ENCODE measurements around the gene ADGRB2. TPM values are rescaled to one million over a fixed set of nuclear protein-coding genes. Genes with fewer than 3 reads are reported as not detected.

Gene ADGRB2
- total RNA-seq, 1 experiment from 2014 or later = 3.4 TPM

DNA sequence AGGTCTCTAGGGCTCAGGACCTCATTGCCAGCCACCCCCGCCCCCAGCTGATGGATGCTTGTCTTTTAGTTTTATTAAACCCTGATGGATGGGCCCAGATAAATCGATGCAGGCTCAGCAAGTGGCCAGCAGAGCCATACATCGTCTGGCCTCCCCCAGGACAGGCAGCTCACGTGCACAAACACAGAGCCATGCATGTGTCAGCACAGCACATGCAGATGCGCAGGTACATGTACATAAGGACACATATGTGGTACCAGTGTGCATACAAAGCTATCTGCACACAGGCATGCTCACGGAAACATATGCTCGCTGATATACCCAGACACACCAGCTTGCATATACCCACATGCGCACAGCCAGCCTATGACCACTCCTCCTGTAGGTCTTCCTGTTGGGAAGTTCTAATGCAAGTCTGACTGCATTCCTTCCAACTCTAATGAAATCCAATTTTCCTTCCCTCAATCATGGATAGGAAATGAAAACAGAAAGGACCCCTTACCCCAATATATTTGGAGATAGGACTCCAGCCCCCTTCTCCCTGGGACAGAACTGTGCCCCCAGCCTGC is 61.2 kb downstream of the ADGRB2 start:
- DNase-seq (ENCODE audit: low read depth) = no peak

DNA sequence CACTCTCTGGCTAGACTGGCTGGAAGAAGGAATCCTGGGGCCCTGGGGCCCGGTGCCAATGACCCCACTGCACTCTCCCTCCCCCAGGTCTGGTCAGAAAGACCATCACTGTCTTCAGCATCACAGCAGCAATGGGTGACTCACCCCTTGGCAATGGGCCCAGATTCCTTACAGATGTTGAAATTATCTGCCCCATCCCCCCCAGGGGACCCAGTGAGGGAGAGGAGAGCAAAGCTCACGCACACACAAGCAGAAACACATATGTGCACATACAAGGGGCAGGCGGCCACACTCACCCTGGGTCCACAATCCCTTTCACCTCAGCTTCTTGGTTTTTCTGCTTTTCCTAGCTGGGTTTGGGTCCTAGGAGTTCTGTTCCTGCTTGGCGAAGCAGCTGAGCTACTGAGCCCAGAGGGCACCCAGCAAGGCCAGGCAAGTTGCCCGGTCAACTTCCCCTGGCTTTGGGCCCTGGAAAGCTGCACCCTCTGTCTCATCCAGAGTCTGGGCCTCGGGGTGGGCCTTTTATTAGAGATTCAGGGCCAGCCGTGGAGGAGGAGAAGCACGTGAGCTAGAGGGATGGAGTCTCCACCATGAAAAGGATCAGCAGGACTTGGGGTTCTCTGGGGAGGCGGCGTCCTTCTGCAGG is 62.9 kb downstream of the ADGRB2 start:
- peak; percentile 99 for DNase-seq (ENCODE audit: low read depth)

DNA sequence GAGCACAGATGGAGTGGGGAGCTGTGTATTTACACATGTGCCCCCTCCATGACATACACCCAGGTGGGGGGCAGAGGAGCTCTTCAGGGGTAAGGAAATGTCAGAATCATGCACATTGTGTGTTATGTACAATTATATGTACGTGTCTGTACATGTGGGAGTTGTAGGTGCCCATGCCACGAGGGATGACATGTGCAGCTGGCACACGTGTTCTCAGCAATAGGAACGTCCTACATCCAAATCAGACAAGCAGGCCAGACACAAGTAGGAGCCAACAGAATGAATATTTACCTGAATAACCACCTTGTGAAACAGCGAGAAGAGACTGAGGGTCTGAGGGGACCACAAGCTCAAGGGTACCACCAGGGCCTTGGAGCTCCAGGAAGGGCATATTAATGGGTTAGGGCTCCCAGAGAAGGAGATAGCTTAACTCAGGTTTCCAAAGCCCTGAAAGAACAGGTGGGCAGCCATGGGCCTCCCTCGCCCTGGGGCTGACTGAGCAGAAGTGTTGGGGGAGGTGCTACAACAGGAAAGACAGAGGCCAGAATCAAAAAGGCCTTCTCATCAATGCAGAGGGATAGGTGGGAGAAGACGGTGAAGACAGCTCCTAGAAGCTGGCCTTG is 63.6 kb downstream of the ADGRB2 start:
- DNase-seq (ENCODE audit: low read depth) = no peak

DNA sequence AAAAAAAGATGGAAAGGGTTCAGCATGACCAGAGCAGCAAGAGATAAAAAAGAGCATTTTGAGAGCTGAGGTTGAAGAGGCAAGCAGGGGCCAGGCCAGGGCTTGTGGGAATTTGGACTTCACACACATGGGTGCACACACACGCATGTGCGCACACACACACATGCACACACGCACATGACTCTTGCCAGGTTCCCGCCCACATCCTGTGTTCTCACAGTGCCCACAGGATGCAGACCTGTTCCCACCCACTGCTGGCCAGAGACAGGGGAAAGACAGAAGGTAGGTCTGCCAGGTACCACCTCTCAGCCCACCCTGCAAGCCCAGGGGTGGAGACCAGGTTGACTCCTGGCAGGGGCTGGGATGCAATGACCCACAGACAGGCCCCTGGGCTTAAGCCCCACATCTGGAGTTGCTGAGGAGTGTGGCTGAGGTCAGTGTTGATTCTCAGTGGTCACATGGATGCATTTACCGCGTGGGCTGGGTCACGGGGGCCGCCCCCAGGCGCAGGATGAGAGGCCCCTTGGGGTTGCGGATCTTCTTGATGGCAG is 64.7 kb downstream of the ADGRB2 start:
- DNase-seq (ENCODE audit: low read depth) = no peak

DNA sequence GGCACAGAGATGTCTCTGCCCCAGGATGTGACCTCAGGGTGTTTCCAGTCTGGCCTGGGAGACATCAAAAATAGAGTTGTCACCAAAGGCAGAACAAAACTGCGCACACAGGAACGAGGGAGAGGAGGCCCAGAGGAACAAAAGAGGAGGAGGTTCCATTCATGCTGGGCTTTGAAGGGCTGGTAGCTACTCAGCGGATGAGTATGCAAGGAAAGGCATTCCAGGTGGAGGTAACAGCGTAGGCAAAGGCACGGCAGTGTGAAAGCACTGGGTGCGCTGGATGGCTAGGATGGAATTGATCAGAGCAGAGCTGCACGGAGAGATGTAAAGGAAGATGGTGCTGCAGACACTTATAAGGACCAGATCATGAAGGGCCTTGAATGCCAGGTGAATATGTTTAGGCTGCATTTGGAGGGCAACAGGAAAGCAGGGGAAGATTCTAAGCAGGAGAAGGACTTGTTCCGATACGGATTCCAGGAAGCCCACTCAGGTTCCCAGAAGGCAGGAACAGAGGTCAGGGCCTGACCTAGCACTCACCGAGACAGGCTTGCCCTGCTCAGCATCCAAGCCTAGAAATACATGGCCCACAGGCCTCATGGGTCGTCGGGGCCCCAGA is 66.7 kb downstream of the ADGRB2 start:
- no peak for DNase-seq (ENCODE audit: low read depth)

DNA sequence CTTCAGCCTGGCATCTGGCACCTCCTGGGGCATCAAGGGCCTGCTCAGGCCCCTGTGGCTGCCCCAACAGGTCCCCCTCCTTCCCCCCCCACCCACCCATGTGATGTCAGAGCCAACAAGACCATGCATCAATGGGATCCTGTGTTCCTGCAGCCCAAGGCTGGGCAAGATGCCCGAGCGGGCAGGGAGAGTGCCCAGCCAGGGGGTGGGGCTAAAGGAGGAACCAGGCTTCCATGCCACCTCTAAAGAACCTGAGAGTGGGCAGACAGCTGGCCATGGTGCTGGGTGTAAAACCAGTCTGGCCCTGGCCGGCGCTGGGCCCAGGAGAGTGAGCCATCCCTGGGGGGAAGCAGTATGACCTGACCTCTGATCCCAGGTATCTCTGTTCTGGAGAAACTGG is 67.9 kb downstream of the ADGRB2 start:
- DNase-seq (ENCODE audit: low read depth) = peak; percentile 35

DNA sequence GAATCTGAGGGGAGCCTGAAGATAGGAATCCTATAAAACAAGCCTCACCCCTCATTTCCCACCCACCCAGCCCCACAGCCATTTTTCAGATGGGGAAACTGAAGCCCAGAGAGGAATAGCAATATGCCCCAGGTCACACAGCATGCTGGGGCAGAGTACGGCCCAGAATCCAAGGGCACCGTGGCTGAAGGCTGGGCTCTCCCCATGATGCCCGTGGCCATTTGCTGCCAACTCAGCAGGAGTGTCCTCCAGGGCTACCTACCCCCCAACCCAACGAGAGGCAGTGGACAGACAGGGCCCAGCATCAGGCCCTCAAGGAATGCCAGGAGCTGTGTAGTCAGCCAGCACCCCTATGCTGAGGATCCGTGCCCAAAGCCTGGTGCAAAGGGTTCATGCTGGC is 68.8 kb downstream of the ADGRB2 start:
- DNase-seq (ENCODE audit: low read depth) = no peak

DNA sequence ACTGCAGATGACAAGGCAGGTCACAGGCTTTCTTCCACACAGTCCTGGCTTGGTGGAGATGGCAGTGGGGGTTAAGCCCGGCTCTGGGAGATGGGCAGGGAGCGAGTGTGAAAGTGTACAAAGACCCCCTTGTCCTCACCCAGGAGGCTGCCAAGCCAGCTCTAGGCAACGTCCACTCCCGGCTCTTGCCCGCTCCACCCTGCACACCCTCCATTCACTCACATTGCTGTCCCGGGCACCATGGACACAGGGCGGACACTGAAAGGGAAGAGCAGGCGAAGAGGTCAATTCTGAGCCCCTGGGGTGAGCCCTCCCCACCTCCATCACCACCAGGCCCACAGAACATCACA is 69.2 kb downstream of the ADGRB2 start:
- DNase-seq (ENCODE audit: low read depth) = no peak

DNA sequence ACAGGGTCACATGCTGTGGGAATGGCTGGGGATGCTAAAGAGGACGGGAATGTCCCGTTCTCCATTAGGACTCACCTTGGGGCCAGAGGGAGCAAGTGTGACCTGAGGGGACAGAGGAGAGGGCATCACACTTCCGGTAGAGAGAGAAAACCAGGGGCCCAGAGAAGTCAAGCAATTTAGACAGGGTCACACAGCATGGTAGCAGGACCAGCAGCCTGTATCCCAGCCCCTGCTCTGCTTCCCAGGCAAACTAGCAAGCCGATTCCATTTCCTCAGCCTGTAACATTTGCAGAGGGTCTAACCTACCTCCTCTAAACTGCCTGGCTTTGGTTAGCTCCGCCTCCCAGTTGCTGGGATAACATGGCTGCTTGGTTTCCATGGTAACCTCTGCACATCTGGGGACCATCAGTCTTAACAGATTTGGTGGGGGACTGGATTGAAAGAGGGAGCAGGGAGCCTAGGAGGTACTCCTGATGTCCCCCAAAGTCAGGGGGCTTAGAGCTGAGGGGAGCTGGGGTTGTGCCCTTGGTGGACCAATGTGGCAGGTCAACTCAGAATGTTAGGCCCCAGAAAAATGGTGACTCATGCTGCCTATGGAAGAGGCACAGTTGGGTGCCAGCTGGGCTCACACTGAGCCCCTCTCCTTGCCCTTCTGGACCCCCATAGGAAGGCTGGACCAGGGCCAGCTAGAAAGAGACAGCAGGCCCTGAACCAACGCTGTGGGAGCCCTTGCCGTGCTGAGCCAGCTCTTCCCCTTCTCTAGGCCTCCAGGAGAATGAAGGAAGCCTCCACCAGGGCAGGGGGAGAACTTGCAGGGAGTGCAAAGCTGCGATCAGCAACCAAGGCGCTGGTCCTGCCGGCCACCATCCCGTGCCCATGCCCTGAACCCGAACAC is 69.8 kb downstream of the ADGRB2 start:
- peak; percentile 37 for DNase-seq (ENCODE audit: low read depth)

DNA sequence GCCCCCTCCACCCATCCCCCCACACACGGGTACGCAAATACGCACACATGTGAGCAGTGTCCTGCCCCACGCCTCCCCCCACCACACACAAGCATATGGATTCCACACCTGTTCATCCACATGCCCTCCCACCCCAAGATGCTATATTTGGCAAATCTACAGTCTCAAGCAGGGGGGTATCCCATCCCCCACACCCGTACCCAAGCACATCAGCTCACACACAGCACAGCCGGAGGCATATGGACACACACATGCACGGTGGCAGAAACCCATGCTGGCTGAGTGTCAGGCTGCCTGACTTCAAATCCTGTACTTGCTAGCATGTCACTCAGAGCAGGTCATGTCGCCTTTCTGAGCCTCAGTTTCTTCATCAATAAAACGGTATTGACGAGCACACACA is 70.9 kb downstream of the ADGRB2 start:
- no peak for DNase-seq (ENCODE audit: low read depth)

DNA sequence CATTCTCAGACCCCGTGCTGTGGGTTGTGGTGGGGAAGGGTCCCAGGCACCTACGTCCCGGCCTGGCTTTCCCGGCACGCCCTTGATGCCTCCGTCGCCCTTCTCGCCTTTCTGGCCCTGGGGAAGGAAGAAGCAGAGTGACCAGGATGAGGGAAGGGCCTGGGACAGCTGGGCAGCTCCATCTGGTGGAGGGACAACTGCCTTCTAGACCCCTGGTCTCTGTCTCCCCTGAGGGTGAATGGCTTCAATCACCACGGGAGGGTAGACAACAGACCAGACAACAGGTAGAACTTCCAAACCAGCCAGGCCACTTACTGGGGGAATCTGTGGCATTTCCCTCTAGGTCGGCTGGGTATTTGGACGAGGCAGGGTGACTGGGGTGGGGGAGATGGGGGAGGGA is 72.2 kb downstream of the ADGRB2 start:
- no peak for DNase-seq (ENCODE audit: low read depth)

DNA sequence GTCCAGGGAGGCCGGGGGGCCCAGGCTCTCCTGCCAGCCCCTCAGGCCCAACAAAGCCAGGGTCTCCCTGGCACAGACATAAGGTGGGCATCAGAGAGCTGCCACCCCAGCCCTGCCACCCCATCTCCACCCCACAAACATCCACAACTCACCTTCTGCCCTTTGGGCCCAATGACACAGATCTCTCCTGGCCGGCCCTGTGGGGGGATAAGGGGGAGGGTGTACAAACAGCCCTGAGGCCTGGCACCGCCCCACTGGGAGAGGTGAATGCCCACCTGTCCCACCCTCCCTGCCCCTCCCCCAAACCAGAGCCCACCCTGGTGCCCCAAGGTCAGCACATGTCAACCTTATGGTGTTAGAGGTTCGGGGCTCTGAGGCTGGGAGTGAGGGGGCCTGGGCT is 72.7 kb downstream of the ADGRB2 start:
- DNase-seq (ENCODE audit: low read depth) = no peak

DNA sequence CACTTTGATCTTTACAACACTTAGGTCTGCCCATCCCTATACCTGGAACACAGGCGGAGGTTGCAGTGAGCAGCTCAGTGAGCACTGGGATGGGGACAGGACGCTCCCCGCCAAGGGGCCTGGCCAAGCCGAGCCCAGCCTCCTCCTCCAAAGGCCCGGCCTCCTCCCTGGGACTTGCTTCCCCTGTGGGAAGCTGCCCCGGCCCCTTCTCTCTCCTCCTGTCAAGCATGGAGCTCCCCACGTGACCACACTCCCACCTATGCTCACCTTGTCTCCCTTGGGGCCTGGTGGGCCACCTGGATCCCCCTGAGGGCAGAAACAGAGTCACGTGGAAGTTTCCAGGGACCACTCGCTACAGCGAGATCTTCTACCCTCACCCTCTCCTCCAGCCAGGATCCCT is 73.2 kb downstream of the ADGRB2 start:
- DNase-seq (ENCODE audit: low read depth) = no peak

DNA sequence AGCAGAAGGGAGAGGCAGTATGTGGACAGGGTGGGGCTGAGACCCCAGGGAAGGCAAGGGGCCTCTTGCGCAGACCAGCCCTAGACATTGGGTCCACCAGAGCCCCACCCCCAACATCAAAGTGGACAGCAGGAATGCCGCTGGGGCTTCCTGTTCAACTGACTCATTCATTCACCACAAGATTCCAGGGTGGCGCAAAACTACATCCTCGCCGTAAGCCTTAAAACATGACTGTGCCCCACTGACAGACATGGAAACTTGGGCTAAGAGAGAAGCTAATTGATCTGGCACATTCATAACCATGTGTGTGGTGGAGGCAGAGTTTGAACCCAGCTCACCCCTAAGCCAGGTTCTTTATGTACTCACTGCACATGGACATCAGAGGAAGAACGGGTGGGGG is 74.3 kb downstream of the ADGRB2 start:
- peak; percentile 98 for DNase-seq (ENCODE audit: low read depth)

DNA sequence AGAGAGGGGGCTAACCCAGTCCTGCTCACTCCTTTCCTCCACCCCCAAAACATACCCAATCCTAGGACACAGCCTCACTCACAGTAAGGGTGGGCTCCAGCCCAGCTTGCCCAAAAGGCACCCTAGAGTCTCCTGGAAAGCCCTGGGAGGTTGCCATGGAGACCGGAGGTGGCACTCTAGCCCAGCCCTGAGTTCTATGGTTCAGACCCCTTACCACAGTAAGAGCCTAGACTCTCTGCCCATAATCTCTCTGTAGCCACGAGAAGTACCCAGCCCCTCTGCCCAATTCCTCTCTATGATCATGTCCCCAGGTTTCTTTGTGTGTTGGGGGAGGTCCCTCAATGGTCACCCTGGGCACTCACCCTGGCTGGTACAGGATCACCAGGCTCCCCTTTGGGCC is 74.8 kb downstream of the ADGRB2 start:
- DNase-seq (ENCODE audit: low read depth) = no peak

DNA sequence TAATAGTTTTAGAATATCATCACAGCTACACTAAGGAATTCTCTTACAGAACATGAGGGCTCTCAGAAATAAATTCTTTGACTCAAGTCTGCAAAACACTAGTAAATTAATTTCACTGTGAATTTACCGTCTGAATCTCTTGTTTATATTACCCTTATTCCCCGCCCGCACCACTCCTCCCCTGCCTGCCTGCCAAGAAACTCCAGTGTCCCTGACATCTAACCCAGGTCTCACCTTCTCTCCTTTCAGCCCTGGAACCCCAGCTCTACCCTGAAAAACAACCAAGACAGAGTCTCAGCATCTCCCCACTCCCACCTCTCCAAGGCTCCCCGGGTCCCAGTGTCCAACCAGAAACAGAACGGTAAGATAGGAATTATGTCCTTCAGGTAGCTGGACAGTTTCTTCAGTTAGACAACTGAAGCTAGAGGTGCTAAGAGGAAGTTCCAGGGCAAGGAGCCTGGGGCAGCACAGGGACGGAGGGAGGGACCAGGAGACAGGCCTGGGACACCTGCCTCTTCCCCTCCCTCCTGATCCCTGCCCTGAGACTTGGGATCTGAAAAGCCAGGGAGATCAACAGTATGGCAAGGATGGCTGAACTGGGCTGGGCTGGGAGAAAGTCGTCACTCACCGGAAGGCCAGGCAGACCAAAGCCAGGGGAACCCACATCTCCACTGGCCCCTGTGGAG is 75.8 kb downstream of the ADGRB2 start:
- no peak for DNase-seq (ENCODE audit: low read depth)

DNA sequence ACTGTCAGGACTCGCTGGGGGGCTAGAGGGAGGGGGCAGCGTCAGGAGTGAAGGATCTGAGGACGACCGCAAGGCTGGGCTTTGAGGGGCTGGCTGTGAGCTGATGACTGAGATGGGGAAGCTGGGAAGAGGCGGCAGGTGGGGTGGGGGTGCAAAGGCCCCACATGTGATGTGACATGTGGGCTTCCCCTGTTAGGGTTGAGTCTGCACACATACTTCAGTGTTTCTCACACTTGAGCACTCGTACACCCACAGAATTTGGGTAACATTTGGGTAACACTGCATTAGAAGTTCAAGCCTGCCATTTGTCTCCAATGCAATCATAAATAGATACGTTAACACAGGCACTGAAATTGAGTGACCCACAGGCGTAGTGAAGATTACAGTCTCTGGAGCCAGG is 76.5 kb downstream of the ADGRB2 start:
- DNase-seq (ENCODE audit: low read depth) = no peak

DNA sequence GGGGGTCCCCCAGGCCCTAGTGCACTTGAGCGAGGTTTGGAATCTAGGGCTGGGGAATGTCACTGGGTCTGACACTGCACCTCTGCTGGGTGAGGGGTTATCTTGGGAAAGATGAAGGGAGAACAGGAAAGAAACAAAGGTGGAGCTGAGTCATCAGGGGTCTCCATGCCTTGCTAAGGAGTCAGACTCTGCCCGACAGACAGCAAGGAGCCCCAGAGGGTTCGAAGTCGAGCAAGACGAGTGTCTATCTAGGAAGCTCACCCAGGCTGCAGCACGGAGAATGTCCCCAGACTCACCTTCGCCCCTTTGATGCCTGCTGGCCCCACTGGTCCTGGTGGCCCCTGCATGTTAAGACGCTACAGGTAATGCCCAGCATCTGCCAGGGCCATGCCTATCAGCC is 78.3 kb downstream of the ADGRB2 start:
- no peak for DNase-seq (ENCODE audit: low read depth)

DNA sequence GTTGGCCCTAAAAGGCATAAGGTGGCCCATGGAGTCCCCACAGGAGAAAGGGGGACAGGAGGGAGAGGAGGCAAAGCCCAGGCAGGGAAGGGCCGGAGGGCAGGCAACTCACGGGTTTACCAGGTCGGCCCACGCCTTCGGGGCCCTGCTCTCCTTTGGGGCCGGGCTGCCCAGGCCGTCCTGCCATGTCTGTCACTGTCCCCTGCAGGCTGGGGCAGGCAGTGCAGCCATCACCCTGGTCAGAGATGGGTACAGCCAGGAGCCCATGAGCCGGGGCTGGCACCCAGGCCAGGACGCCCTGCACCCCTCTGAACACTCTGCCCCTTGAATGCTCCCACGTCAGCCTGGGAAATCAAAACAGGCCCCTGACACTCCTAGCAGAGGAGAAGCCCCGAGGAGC is 80.1 kb downstream of the ADGRB2 start:
- no peak for DNase-seq (ENCODE audit: low read depth)

DNA sequence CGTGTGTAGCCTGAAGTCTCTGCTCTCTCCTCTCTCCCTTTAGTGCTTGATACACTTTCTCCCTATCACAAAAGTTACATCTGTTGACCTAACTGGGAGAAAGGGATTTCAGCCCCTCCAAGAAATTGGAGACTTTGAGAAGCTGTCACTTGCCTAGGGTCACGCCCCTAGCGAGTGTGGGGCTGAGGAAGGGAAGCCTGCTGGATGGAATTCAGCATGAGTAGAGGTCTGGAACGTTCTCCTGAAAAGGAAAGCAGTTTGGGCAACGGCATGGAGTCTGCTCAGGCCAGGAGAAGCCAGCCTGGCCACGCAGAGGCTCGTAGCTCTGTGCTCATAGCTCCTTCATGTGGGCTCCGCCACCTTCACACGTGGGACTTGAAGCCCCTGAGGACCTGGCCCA is 82.7 kb downstream of the ADGRB2 start:
- DNase-seq (ENCODE audit: low read depth) = no peak

DNA sequence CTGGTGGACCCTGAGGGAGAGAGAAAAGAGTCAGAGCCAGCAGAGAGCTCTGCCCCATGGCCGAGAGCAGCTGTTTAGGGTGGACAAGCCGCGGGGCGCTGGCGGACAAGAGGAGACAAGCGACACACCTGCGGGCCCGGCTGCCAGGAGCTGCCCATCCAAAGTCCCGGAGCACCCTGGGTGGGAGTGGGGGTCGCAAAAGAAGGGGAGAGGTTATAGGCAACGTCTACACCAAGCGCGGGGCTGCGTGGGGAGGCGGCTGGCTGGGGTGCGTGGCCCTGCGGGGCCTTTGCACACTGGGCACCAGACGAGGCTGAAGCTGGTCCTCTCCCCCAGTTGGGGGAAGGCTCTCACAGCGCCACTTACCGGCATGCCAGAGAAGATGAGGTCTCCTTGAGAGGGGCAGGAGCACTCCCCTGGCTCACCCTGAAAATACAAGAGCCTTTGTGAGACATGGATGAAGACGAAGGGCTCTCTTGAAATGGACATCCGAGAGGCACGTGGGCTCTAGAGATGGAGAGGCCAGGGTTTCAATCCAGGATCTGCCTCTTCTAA is 84.4 kb downstream of the ADGRB2 start:
- no peak for DNase-seq (ENCODE audit: low read depth)

Measured in RPMI7951 (cell line).